OCI-LY7 (cell line): Measurements from ENCODE around the gene KCNQ1. TPM values are rescaled to one million over a fixed set of nuclear protein-coding genes. Genes with fewer than 3 reads are reported as not detected.

ENCODE experiments used
- BruUV-seq: library from RNA; stranded (reverse); fragments of 400-500 nt; replicated peaks from 2 replicates; lab custom pipeline; 2021; lab: Mats Ljungman, UMichigan
- CTCF ChIA-PET: fragments of 300-600 bp; sonication (Branson Sonifier 250); formaldehyde crosslinking; loops from one replicate; lab custom pipeline; 2022; ENCODE audit warnings: antibody characterized with exemption; ENCODE audit not compliant: unreplicated experiment; lab: Charles Lee
- POLR2A ChIA-PET: fragments of 300-600 bp; sonication (Branson Sonifier 250); formaldehyde crosslinking; loops from one replicate; lab custom pipeline; 2022; ENCODE audit warnings: antibody characterized with exemption; lab: Charles Lee
- DNase-seq: peaks from one replicate; pipeline ENCODE4 v3.0.0-alpha.2; 2015; ENCODE audit warnings: low spot score
- H2AFZ ChIP-seq: fragments of 200-600 bp; sonication (generic), shearing (Covaris generic); 2 replicates; pipeline ENCODE4 v1.6.1; 2014; ENCODE audit warnings: mild to moderate bottlenecking, antibody characterized with exemption, low read length, moderate library complexity
- H3K27ac ChIP-seq: fragments of 200-600 bp; sonication (generic); 2 replicates; pipeline ENCODE4 v1.5.1; 2014; ENCODE audit warnings: mixed run types, low read depth, mild to moderate bottlenecking, moderate library complexity, low read length, inconsistent platforms; ENCODE audit not compliant: poor library complexity, severe bottlenecking
- H3K36me3 ChIP-seq: fragments of 200-600 bp; sonication (generic); 2 replicates; pipeline ENCODE4 v1.6.1; 2014; ENCODE audit warnings: mild to moderate bottlenecking, antibody characterized with exemption, low read length, moderate library complexity, mixed read lengths; ENCODE audit not compliant: insufficient read depth
- H3K4me1 ChIP-seq: fragments of 200-600 bp; sonication (generic); 2 replicates; pipeline ENCODE4 v1.5.1; 2014; ENCODE audit warnings: mild to moderate bottlenecking, low read length; ENCODE audit not compliant: insufficient read depth, poor library complexity, severe bottlenecking
- H3K4me2 ChIP-seq: fragments of 200-600 bp; sonication (generic); 2 replicates; pipeline ENCODE4 v1.6.1; 2014; ENCODE audit warnings: mild to moderate bottlenecking, low read length
- H3K4me3 ChIP-seq: fragments of 200-600 bp; sonication (generic); 2 replicates; pipeline ENCODE4 v1.5.1; 2014; ENCODE audit warnings: mild to moderate bottlenecking, low read depth, low read length; ENCODE audit not compliant: poor library complexity, severe bottlenecking
- H3K79me2 ChIP-seq: fragments of 200-600 bp; sonication (generic); 2 replicates; pipeline ENCODE4 v1.6.1; 2016; ENCODE audit warnings: low read depth, mild to moderate bottlenecking, low read length, moderate library complexity, mixed read lengths; ENCODE audit not compliant: insufficient read depth
- H3K9me2 ChIP-seq: fragments of 200-600 bp; sonication (generic); 2 replicates; pipeline ENCODE4 v1.6.1; 2016; ENCODE audit warnings: mild to moderate bottlenecking, low read length, mixed read lengths; ENCODE audit not compliant: insufficient read depth
- H3K9me3 ChIP-seq: fragments of 200-600 bp; sonication (generic); 2 replicates; pipeline ENCODE4 v1.6.1; 2014; ENCODE audit warnings: mild to moderate bottlenecking, mixed run types, low read length, mixed read lengths
- H4K20me1 ChIP-seq: fragments of 200-600 bp; sonication (generic); 2 replicates; pipeline ENCODE4 v1.6.1; 2014; ENCODE audit warnings: mild to moderate bottlenecking, antibody characterized with exemption, low read length, moderate library complexity, mixed read lengths; ENCODE audit not compliant: insufficient read depth
- EZH2phosphoT487 ChIP-seq: fragments of 200-600 bp; sonication (generic); IDR thresholded peaks from 2 replicates; pipeline ENCODE4 v1.6.1; 2018; ENCODE audit warnings: low read depth, borderline replicate concordance, mild to moderate bottlenecking, mixed run types, antibody characterized with exemption, low read length, moderate library complexity, mixed read lengths
- intact Hi-C: fragments of 100-400 bp; cut with micrococcal nuclease; formaldehyde crosslinking; loops from one replicate; pipeline ENCODE4 v1.10.0; 2022; ENCODE audit not compliant: unreplicated experiment
- total RNA-seq, 2 experiments: library from RNA; depleted of rRNA in 1 of 2; stranded (reverse); fragments of >200 nt in 1 of 2; shearing (Covaris generic) in 1 of 2; gene quantifications; 2 replicates each; pipeline ENCODE4 v1.2.3, GENCODE V29; 2014 to 2022
- TF ChIP-seq, protein P1 (sequence below): fragments of 200-600 bp; sonication (generic); conservative IDR thresholded peaks from 2 replicates; pipeline ENCODE4 v1.5.1; 2014; ENCODE audit warnings: mild to moderate bottlenecking, antibody characterized with exemption, low read length, moderate library complexity, mixed read lengths

The KCNQ1 gene
- total RNA-seq, 2 experiments from 2014 or later = 0.22 to 1.3 TPM

DNA sequence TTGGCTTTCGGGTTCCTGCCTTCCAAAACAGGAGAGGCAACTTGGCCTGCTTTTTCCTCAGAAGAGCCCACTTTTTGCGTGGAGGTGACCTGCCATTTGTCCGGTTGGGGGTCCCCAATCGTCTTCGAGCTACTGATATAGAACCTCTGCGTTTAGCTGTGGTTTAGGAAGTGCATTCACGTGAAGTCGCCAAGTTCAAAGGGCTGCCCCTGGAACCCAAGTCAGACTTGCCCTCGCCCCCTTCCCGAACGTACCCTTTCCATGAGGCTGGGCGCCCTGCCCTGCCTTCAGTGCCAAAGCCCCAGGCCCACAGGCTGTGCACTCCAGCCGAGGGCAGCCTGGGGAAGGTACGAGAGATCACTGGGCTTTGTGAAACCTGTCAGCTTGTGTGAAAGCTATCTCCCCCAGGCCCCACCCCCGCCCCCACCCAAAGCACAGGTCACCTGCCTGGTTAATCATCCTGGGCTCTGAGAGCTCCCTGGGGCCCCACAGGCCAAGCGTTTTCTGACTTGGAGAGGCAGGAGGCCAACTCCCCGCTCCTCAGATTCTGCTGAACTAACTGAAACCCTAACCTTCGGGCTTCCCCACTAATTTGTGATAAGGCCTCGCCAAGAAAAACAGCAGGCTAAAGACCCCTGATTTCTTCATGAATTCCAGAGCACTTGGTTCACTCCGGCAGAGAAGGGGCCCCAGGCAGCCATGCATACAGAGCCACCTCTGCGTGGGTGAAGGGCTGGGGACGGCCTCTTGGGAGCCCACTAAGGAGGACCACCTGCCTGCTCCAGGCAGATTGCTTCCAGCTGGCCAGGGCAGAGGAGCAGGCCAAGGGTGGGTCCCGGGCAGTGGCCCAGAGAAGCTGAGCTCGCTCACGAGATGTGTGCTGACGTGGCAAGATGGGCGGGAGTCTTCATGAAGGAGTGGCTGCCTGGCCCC is 280.8 kb downstream of the KCNQ1 start:
- Histone ChIP-seq H3K4me3 (no peak overlapping the region), H2AFZ (no peak overlapping the region), H3K4me2 (no peak overlapping the region), H3K36me3 (no peaks in the 10 kb centered on the region), H4K20me1 (no peaks in the 10 kb centered on the region; the same call in 1 of the 2 replicates), H3K9me2 (no peaks in the 10 kb centered on the region), H3K9me3 (no peaks in the 10 kb centered on the region), H3K79me2 (no peaks in the 10 kb centered on the region), H3K27ac (no peak overlapping the region), H3K4me1 (no peaks in the 10 kb centered on the region)
- CTCF ChIA-PET = no interaction called here
- TF ChIP-seq EZH2phosphoT487 = no peak
- TF ChIP-seq, protein P1, sequence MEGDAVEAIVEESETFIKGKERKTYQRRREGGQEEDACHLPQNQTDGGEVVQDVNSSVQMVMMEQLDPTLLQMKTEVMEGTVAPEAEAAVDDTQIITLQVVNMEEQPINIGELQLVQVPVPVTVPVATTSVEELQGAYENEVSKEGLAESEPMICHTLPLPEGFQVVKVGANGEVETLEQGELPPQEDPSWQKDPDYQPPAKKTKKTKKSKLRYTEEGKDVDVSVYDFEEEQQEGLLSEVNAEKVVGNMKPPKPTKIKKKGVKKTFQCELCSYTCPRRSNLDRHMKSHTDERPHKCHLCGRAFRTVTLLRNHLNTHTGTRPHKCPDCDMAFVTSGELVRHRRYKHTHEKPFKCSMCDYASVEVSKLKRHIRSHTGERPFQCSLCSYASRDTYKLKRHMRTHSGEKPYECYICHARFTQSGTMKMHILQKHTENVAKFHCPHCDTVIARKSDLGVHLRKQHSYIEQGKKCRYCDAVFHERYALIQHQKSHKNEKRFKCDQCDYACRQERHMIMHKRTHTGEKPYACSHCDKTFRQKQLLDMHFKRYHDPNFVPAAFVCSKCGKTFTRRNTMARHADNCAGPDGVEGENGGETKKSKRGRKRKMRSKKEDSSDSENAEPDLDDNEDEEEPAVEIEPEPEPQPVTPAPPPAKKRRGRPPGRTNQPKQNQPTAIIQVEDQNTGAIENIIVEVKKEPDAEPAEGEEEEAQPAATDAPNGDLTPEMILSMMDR = no peak
- POLR2A ChIA-PET = no interaction called here
- BruUV-seq = no TSS peak
- no peak for DNase-seq
- intact Hi-C loops = no loop called here

DNA sequence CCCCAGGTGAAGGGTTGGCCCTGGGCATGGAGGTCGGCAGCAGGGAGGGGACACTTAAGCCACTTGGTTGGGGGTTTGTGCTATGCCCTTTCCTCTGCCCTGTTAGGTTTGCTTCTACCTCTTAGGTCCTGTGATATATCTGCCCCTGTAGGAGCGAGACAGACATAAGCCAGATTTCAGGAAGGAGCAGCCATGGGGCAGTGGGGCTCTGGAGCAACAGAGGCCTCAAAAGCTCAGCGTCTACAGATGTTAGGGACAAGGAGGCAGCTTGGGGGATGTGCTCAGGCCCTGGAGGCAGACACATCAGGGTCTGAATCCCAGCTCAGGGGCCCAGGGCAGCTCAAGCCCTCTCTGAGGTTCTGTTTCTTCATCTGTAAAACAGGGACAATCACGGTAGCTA is 282.2 kb downstream of the KCNQ1 start:
- Histone ChIP-seq H3K9me3 (no peaks in the 10 kb centered on the region), H4K20me1 (no peaks in the 10 kb centered on the region; the same call in 1 of the 2 replicates), H3K4me2 (no peak overlapping the region), H2AFZ (no peak overlapping the region), H3K36me3 (no peaks in the 10 kb centered on the region), H3K4me3 (no peak overlapping the region), H3K79me2 (no peaks in the 10 kb centered on the region), H3K27ac (no peak overlapping the region), H3K9me2 (no peaks in the 10 kb centered on the region), H3K4me1 (no peaks in the 10 kb centered on the region)
- intact Hi-C loops = no loop called here
- no peak for TF ChIP-seq EZH2phosphoT487
- TF ChIP-seq, protein P1 = no peak
- no TSS peak for BruUV-seq
- POLR2A ChIA-PET = no interaction called here
- no peak for DNase-seq
- CTCF ChIA-PET = interaction anchor here (0.6 kb wide), 1 partner anchor 10 kb away, joined by 4 read pairs; no protein-coding TSS in a partner anchor
